Stimulated activated CD8-positive, alpha-beta memory T cell treated with anti-CD3 and anti-CD28 coated beads, Interleukin-2, amount 100 ng/mL, for 48 hours (primary cell): Measurements from ENCODE around the gene CDKAL1.

ENCODE experiments used
- DNase-seq, 2 donors: peaks; one replicate each; pipeline ENCODE4 v3.0.0-alpha.2; 2020; ENCODE audit warnings: low read depth in 2 of 2

The CDKAL1 gene

DNA sequence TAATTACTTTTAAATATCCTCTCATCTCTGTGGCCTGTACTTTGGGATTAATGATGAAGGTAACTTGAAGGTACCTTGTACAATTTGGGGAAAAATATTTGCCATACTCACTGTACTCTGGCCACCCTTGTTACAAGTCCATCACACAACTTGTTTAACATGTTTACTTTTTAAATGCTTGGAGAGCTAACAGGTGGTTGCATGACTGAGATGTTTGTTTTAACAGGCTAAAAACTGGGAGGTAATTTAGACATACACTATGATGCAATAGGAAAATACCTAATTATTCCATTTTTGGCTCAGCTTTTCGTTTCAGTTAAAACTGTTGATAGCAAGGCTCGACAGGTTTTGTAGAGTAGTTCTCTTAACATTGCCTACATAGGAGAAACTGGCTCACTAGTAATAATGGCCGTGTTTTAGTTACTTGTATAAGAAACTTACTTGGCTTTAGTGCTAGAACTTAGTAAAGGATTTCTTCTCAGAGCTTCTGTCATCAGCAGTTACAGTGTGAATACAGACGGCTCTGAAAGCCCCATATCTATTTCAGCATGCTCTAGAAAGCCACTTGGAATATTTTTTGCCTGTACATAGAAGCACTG, 569.5 kb downstream of the CDKAL1 start:
- DNase-seq: no peak

DNA sequence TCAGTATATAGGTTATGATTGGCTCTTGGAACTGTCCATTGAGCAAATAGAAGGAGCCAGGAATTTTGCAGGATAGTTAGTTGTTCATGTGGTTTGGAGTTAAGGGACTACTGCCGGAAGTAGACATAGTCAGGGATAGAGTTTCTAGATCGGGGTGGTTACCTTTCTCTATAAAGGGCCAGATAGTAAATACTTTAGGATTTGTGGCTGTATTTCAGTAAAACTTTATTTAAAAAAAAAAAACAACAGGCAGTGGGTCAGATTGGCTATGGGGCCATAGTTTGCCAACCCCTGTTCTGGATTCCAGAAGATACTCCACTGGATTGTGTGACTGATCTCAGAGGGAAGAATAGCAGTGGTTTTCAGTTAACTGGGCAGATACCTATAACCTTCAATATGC, 570.0 kb downstream of the CDKAL1 start:
- DNase-seq: no peak

DNA sequence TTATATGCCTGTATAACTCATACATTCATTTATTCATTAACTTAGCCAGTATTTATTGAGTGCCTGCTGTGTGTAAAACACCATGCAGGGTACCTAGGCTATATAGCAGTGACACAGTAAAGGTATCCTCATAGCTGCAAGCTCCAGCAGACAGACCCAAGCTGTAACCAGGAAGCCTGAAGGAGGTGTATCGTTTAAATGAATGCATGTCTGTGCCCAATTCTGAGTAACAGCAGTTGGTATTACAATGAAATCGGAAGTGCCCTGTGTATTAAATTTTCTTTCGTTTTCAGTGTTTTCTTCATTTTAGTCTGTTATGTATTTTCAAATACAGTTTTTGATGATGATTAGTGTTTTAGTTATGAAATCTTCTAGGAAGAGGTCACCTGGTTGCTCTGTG, 573.5 kb downstream of the CDKAL1 start:
- no peak for DNase-seq

DNA sequence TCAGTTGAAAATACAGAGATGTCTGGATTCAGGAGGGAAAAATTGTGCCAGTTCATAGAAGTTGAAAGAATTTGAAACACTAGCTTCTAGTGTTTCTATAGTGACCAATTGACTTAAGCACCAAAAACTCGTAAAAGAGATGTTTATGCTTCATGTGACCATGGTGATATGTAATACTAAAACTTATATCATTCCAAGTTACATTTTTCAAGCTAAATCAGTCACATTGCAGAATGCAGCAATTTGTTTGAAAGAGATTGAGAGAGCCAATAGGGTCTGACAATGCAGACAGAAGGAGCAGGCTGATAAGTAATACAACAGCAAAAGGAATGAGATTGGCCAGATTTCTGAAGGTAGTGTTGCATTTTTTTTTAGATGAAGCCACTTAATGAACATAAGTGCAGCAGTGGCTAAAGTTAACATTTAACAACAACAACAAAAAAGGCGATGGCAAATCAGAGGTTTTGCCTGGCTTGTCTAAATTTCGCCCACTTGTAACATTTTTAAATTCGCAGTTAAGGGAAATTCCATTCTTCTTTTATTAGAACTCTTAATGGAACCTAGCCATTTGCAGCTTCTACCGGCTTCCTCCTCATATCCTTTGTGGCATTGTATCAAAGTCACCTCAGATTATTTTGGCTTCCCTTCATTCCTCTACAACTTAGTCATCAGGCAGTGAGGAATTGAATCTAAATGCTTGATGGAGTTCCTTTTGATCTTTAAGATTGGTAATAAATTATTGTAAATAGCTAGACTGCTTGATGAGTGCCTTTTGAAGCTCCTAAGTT, 575.3 kb downstream of the CDKAL1 start:
- no peak for DNase-seq

DNA sequence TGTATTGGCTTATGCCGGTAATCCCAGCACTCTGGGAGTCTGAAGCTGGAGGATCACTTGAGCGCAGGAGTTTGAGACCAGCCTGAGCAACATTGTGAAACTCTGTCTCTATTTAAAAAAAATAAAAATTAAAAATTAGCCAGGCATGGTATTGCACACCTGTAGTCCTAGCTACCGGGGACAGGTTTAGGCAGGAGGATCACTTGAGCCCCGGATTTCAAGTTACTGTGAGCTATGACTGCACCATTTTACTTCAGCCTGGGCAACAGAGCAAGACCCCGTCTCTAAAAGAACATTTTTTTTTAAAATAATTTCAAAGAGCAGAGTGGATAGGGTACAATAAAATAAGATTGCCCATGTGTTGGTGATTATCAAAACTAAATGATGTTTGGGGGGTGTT, 576.4 kb downstream of the CDKAL1 start:
- no peak for DNase-seq

DNA sequence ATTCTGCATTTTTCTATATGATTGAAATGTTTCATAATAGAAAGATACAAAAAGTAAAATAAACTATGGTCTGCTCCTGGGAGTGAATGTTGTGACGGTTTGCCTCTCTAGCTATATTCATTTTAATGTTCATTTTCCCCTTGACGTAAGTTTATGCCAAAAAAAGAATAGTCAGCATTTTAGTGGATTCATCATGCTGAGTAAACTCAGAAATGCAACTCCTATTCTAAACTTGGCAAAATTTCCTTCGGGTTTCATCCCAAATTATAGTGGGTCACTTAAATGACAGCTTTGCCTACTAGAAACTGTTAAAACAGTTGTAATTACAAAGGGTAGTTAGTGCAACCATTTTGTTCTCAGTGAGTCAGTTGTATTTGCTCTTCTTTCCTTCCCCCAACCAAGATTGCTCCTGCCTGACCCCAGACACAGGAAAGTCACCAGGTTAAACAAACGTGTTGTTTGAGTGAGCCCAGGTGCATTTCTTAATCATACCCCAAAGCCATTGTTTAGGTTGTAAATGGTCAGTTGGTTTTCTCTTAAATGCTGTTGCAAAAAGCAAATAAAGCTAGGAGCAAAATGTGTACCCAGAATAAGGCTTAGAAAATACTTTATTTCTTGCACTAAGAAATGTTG, 577.0 kb downstream of the CDKAL1 start:
- no peak for DNase-seq

DNA sequence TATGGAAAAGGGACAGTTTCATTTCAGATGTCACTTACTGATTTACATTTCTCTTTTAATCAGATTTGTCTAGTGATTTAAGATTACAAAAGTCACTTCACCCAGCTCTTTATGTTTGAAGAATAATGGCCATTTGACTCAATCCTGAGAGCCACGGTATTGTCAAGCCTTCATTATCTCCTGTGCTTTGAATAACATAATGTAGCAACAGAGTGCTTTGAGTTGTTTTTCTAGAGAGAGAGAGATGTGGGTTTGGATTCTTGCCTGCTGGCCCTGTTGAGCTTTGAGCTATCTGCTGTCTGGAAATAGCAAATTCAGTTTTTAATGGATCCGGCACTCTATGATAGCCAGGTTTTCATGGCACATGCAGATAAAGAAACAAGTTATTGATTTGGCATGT, 580.9 kb downstream of the CDKAL1 start:
- DNase-seq: no peak

DNA sequence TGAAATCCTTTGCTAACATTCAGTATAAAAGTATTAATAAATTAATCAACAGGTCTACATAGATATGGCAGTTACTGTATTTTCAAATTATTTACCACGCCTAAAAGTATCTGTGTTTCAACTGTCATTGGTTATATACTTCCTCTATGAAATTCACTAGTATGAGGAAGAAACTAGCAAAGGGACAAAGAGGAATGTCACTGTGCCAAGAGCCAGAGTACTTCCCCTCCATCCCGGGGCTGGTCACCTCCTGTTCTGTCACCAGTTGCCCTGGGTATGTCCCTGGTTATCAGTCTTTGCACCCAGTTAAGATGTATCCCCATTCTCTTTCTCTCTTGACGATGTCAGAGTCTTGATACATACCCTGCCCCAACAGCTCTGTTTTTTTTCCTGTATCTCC, 582.5 kb downstream of the CDKAL1 start:
- no peak for DNase-seq

DNA sequence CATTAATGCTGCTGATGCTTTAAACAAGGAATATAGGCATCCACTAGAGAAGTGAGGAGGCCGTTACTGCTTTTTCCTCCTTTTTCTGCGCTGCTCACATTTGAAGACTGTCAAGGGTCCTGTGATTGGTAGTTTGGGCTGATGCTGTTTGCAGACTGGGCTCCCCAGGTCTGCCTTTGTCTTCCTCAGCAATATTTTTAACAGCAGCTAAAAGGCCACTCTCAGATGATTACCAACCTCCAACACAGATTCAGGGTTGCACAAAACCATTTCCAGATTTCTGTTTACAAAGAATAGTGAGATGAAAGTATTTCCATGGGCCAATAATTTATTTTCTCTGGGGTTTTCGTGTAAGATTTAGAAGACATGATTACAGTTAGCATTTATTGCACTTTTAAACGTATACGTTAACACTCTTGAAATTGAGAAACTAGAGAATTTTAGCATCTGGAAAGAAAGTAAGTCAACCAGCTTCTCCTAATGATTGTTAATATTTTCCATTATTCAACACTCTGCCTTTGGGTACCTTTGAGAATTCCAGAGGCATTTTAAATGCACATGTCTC, 584.0 kb downstream of the CDKAL1 start:
- no peak for DNase-seq

DNA sequence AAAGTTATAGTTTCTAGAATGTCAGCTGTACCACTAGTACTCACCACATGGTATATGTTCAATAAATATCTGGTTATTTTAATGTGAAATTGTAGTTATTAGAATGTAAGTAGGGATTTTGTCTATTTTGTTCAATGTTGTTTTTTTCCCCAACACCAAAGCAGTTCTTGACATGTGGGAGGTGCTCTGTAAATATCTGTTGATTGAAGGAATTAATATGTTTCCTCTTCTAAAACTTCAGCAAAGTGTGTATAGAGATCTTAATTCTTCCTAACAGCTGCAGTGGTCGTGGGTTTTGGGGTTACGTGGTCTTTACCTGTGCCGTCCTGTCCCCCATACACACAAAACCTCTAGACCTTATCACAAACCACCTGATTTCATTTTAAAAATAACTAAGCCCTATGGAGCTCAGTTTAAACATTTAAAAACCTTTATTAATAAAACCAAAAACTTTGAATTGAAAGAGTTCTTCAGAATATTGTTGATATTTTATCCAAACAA, 587.4 kb downstream of the CDKAL1 start:
- DNase-seq: no peak

DNA sequence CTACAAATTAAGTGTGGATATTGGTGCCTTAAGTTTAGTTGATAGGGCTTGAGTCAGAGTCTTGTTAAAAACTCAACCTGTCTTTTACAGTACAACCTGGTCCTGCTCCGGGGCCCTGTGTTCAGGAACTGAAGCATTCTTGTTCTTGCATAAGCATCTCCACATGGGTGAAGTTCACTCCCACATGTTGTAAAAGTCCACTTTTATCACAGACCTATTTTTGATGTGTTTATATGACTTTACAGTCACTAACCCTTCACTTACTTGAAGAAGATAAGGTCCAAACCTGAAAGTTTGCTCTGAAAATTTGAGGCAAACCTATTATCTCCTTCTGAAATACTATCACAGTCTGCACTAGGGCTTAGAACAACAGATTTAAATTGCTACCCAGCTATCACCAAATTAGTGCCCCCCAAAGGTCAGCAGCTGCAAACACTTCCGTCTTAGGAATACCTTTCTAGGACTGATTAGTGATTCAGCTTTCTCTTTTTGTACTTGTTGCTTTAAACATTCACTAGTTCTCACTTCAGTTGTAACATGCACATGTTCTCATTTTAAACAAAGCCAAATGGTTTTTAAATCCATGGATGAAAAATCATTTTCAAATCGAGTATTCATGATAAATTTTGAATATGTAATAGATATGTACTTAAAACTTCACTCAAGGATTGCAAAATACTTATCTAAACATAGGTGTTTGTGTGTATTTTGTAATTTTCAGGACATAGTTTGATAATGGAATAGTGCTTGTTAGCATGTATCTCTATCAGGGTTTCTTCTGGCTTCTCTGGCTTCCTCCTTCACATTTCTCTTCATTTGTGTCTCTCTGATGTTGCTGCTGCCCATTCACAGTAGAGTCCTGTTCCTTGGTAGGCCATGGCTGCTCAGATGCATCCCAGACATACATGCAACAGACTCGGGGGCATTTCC, 589.5 kb downstream of the CDKAL1 start:
- DNase-seq: no peak

DNA sequence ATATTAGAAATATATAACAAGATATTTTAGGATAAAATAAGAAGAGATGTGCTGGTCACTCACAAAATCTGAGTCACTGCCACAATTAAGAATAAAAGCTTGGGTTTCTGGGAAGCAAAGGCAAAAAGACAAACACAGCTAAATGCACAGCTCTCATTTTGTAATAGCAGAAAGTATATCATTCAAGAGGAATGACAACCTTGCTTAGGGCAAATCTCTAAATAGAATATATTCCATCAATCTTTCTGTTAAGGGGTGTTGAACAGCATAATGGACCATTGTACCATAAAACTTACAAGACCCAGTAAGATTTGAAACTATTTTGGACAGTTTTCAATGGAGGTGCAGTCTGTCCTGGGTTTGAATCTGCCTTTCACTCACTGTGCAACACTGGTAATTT, 594.3 kb downstream of the CDKAL1 start:
- no peak for DNase-seq

DNA sequence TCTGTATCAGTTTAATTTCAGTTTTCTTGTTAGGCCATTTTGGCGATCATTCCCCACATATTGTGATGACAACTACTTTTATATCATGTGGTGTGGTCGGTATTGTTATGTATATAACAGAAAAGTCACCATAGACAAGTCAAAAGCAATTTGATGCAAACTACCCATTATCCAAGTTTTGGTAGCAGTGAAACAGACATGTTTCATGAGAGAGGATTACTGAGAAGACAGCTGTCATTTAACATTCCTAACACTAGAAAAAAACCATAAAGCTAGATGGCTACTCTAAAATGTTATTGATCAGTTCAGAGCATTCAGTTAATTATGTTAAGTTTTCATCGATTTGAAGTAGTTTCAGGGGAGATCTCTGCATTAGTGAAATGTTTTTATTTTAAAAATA, 597.1 kb downstream of the CDKAL1 start:
- no peak for DNase-seq

DNA sequence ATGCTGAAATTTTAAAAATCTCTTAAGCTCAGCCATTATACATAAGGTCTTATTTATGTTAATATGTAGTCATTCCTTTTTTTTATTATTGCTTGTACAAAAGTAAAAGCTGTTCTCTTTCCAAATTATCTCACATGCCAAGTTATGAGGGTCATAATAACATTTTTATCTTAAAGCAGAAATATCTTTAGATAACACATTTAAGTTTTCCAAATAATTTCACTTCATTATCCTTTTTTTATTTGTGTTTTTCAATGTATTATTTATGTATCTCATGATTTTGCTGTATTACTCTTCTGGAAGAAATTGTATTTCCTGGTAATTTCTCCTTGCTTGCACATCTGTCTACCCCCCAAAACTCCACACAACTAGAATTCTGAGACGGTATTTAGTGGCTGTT, 598.2 kb downstream of the CDKAL1 start:
- DNase-seq: no peak

DNA sequence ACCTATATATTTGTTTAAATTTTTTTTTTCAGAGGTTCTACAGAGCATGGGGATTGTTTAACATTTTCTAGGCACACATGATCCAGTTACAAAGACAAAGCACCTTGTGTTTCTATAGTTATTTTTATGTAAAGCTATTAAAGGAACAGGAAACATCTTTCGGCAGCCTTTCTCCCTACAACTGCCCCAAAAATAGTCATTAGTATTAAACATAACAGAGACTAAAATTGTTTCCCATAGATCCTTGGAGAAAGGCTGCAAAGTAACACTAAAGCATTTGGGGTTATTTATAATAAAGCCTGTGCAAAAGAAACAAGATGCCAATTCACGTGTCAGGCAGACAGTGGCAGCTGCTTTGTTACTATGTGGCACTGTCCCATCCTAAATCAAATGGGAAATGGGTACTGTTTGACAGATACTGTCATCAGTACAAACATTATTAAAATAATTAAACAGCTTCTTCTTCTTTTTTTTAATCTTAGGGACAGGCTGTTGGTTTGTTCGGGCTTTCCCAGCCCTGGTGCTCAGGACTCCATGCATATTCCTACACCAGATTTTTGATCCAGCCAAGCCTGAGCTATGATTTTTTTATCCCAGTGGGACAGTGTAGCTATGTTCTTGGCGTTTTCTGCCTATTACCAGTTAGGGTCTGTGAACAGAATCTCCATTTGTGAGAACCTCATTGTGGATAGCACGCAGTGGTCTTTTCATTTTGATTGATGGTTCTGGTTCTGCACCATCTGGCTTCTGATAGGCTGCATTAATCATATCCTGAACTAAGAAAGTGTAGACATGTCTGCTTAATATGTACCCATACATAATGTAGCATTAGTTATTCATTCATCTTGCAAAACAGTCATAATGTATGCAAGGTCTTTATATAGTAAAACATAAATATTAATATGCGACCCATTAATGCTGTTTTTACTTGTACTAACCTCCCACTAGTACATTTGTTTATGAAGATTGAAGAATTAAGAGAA, 598.9 kb downstream of the CDKAL1 start:
- DNase-seq: no peak

DNA sequence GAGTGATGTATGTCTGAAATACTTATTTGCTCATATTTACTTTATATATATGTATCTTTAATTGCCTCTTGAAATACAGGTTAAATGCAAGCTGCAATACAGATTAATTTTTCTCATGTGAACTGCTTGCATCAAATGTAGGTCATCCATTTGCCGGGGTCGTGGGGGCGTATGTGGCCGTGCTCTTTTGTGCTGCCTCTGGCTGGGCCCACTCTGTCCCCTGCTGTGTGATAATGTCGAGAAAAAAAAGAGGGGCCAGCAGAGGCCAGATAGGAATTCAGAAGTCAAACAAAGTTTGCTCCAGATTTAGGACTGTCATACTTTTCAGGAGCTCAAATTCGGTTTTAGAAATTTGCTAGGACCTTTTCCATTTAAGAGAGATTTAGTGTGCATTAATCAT, 599.6 kb downstream of the CDKAL1 start:
- no peak for DNase-seq

DNA sequence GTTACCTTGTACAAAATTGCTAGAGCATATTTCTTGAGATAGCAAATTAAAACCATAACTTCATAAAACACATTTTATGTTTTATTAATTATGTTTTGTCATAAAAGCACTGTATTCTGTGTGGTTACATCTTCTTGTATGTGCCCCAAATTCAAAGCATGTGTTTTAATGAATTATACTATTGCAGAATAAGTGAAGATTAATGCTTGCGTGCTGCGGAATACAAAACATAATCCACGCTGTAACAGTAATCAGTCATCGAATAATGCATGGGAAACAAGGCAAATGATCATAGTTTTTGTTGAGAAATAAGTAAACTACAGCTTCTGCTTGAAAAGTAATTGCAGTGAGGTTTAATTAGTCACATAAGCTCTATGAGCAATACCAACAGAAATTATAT, 600.1 kb downstream of the CDKAL1 start:
- DNase-seq: no peak

DNA sequence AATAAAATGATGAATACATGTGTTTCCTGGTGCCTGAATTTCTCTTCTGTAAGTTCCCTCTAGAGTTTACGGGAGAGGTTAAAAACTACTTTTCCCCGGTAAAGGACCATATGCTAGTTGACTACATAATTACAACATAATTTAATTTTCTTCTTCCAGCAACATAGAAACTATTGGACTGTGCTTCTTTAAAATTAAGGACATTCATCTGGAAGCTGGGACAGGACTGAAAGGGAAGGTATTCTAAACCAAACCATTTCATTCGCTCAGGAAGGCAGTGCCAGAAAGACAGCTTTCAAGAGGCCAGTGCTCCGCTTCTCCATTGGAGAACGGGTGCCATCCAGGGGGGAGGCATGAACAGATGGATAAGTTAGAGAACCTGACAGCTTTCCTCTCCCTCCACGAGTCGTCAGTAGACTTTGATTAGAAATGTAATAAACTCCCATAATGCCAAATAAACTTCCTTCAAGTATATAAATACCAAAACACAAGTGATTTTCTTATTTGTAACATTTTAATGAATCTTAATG, 601.3 kb downstream of the CDKAL1 start:
- no peak for DNase-seq

DNA sequence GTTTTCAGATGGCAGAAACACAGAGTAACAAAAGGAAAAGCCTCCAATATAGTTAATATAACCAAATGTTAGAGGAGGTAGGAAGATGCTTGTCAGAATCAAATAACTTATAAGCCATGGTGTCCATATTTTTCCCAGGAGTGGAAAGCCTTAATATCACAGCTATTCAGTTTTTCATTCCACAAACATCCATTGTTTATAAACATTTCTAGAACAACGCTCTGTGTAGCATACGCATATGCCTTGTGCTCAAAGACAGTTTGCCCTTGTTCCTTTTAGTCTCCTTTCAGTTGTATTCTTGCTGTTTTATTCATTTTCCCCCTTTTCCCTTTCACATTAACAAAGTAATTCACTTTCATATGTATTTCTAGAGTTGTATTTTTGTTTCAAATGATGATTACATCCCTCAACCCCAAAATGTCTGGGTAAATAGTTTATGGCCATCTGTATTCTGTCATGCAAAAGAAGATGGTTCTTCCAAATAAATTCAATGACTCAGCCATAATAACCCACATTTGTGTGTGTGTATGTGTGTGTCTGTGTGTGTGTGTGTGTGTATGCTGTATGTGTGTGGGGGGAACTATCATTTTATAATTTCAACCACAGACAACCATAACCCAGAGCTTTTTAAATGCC, 603.6 kb downstream of the CDKAL1 start:
- DNase-seq: no peak
